GM21381 (cell line): Measurements from ENCODE around the gene SPPL2C.
"Not testable (repeated sequence)": the region's sequence is repeated elsewhere in the genome, so short reads cannot be mapped to it uniquely, and the experiment has no call there.

Experiments used
- ATAC-seq: cut with Tn5 transposase; IDR thresholded peaks from one replicate; pipeline ENCODE4 v1.9.1; 2021; ENCODE audit warnings: mild to moderate bottlenecking, moderate library complexity; ENCODE audit not compliant: unreplicated experiment

The SPPL2C gene

GRCh38 chr17:45848405-45848804, 3.7 kb downstream of the SPPL2C start:
- no peak for ATAC-seq

- no peak for ATAC-seq
Measured at GRCh38 chr17:45848868-45849535, 4.3 kb downstream of the SPPL2C start.

GRCh38 chr17:45849536-45849990, 4.9 kb downstream of the SPPL2C start:
- no peak for ATAC-seq

- ATAC-seq: no peak
Measured at GRCh38 chr17:45850011-45850410, 5.3 kb downstream of the SPPL2C start.

- ATAC-seq: no peak
Measured at GRCh38 chr17:45850468-45850867, 5.8 kb downstream of the SPPL2C start.

GRCh38 chr17:45851022-45851421, 6.3 kb downstream of the SPPL2C start:
- no peak for ATAC-seq

GRCh38 chr17:45851464-45851863, 6.8 kb downstream of the SPPL2C start:
- ATAC-seq: no peak

GRCh38 chr17:45851873-45852272, 7.2 kb downstream of the SPPL2C start:
- no peak for ATAC-seq

- ATAC-seq: no peak
Measured at GRCh38 chr17:45852535-45853297, 8.0 kb downstream of the SPPL2C start.

GRCh38 chr17:45854209-45854608, 9.5 kb downstream of the SPPL2C start:
- no peak for ATAC-seq

- no peak for ATAC-seq
Measured at GRCh38 chr17:45855691-45856336, 11.1 kb downstream of the SPPL2C start.

- no peak for ATAC-seq
Measured at GRCh38 chr17:45857977-45858708, 13.5 kb downstream of the SPPL2C start.

GRCh38 chr17:45861165-45861564, 16.5 kb downstream of the SPPL2C start:
- ATAC-seq: no peak

GRCh38 chr17:45862127-45862526, 17.4 kb downstream of the SPPL2C start:
- not testable (repeated sequence) for ATAC-seq

- no peak for ATAC-seq
Measured at GRCh38 chr17:45863857-45864654, 19.4 kb downstream of the SPPL2C start.

GRCh38 chr17:45867171-45867570, 22.5 kb downstream of the SPPL2C start:
- no peak for ATAC-seq

GRCh38 chr17:45867702-45868101, 23.0 kb downstream of the SPPL2C start:
- no peak for ATAC-seq

GRCh38 chr17:45868276-45868675, 23.6 kb downstream of the SPPL2C start:
- ATAC-seq: no peak

GRCh38 chr17:45869676-45870341, 25.1 kb downstream of the SPPL2C start:
- ATAC-seq: no peak
